Thymus (tissue), 14 donors: ENCODE measurements around the gene DPF3. TPM values are rescaled to one million over a fixed set of nuclear protein-coding genes. Genes with fewer than 3 reads are reported as not detected.

Experiments
- DNase-seq, 9 donors: peaks; one replicate each; pipeline ENCODE4 v3.0.0-alpha.2; 2013; ENCODE audit warnings: low spot score in 9 of 9, low read depth in 6 of 9, missing footprints in 1 of 9
- H3K27ac ChIP-seq, 2 donors: one replicate each; pipeline ENCODE4 v1.5.1; 2013; ENCODE audit warnings: control low read depth in 1 of 2, low read depth in 1 of 2, low read length in 1 of 2, mild to moderate bottlenecking in 1 of 2, moderate library complexity in 1 of 2
- H3K27me3 ChIP-seq, 2 donors: one replicate each; pipeline ENCODE4 v1.5.1; 2013; ENCODE audit warnings: low read length in 1 of 2; ENCODE audit not compliant: control insufficient read depth in 2 of 2, insufficient read depth in 1 of 2
- H3K36me3 ChIP-seq, 2 donors: one replicate each; pipeline ENCODE4 v1.5.1; 2013; ENCODE audit warnings: low read length in 1 of 2, mild to moderate bottlenecking in 1 of 2, moderate library complexity in 1 of 2; ENCODE audit not compliant: control insufficient read depth in 2 of 2, insufficient read depth in 2 of 2
- H3K4me1 ChIP-seq, 2 donors: one replicate each; pipeline ENCODE4 v1.5.1; 2013; ENCODE audit warnings: low read length in 2 of 2; ENCODE audit not compliant: control insufficient read depth in 2 of 2, insufficient read depth in 2 of 2
- H3K4me3 ChIP-seq, 2 donors: one replicate each; pipeline ENCODE4 v1.5.1; 2013; ENCODE audit warnings: low read length in 2 of 2, control low read depth in 1 of 2, mild to moderate bottlenecking in 1 of 2
- H3K9me3 ChIP-seq, 2 donors: one replicate each; pipeline ENCODE4 v1.5.1; 2013; ENCODE audit warnings: low read length in 1 of 2, mild to moderate bottlenecking in 1 of 2; ENCODE audit not compliant: control insufficient read depth in 2 of 2, insufficient read depth in 1 of 2
- WGBS: extraction: QIAGEN DNeasy Blood & Tissue Kit; methylation state at CpG from one replicate; pipeline ENCODE4 v1.1.7; 2013; 5-methylcytosine and 5-hydroxymethylcytosine counted together
- long read RNA-seq, 10 donors: transcript quantifications; one replicate each; lab custom pipeline, GENCODE V29; 2026
- polyA plus RNA-seq: library from polyadenylated mRNA; stranded (reverse); fragments of 200-250 nt; gene quantifications from one replicate; pipeline ENCODE4 v1.2.3, GENCODE V29; 2013
- total RNA-seq: library from RNA; stranded (reverse); fragments of 120-200 nt; gene quantifications from one replicate; pipeline ENCODE4 v1.2.4, GENCODE V29; 2013
- donor health status: healthy.

DPF3 gene
- total RNA-seq (1.6 TPM), polyA plus RNA-seq (0.46 TPM)
- long read RNA-seq, donor 1, result 0 reads
- long read RNA-seq, donor 2, result 0 reads
- long read RNA-seq, donor 3, result 0 reads
- long read RNA-seq, donor 4, result 0 reads
- long read RNA-seq, donor 5, result 0 reads
- long read RNA-seq, donor 6, result 0 reads
- long read RNA-seq, donor 7, result 0 reads
- long read RNA-seq, donor 8, result 0 reads
- long read RNA-seq, donor 9, result 0 reads
- long read RNA-seq, donor 10, result 0 reads

DNA sequence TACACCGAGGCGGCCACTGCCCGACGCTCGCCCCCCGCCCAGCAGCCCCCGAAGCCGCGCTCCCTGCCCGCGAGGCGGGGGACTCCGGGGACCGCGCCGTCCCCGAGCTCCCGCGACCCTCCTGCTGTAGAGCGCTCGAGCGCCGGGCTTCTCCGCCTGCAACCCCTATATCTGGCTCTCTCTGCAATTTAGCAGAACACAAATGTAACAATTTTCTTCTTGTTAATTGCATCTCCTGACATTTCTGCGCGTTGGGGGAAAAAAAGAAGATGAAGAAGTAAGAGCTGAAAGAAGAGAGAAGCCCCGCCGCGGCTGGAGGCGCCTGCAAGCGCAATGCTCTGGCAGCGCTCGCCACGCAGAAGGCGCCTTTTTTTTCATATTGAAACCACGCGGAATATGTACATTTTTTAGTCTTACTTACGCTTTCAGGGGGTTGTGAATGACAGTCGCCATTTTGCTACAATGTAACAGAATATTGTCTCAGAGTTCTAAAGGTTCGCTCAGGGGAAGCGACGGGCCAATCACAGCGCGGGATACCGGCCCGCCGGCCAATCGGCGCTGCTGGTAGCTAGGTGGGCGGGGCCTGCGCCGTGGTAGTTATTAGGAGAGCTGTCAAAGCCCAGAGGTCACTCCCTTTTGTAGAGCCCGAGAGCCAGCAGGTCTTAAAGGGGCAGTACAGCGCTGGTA is at the start of gene DPF3:
TSS of gene DPF3 (minus strand) at position 466 of the 687 bp plus-strand sequence. CDS start at position 453, 13 bp downstream.
- H3K27me3 ChIP-seq, result peaks cover 45 to 50% of the 10 kb centered on the region in 2 donors
- WGBS, result under 1% methylated on average over 54 of the region's 54 CpGs
- no peaks in the 10 kb centered on the region for H3K9me3 ChIP-seq
- H3K36me3 ChIP-seq, result no peaks in the 10 kb centered on the region
- peaks cover 16 to 31% of the 10 kb centered on the region in 2 donors for H3K4me1 ChIP-seq
- peak within 1 kb of the TSS; percentile 31 to 79 for H3K27ac ChIP-seq
- H3K4me3 ChIP-seq, result peak within 1 kb of the TSS; percentile 74 to 78
- peak; percentile 76 to 93 (median 82) for DNase-seq

DNA sequence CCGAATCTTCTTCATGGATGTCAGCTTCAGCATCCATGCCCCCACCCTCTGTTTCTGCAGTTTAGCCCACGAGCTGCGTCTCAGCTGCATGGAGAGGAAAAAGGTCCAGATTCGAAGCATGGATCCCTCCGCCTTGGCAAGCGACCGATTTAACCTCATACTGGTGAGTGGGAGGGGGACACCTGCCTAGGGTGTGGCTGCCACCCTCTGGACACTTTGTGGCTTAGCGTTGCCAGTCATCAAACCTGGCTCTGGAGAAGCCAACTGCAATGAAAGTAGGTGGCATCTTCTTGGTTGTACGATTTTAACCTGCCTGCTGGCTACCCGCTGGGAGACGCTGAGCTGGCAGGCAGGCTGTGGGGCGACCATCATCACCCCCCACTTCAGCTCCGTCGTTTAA is 49.0 kb upstream of the DPF3 start:
- Histone ChIP-seq H3K4me3 (no peak overlapping the region), H3K9me3 (no peaks in the 10 kb centered on the region), H3K27me3 (no peaks in the 10 kb centered on the region), H3K27ac (no peak overlapping the region), H3K4me1 (no peaks in the 10 kb centered on the region), H3K36me3 (peaks cover 27 to 54% of the 10 kb centered on the region in 2 donors)
- WGBS, result 97% methylated on average over 14 of the region's 14 CpGs
- no peak for DNase-seq

DNA sequence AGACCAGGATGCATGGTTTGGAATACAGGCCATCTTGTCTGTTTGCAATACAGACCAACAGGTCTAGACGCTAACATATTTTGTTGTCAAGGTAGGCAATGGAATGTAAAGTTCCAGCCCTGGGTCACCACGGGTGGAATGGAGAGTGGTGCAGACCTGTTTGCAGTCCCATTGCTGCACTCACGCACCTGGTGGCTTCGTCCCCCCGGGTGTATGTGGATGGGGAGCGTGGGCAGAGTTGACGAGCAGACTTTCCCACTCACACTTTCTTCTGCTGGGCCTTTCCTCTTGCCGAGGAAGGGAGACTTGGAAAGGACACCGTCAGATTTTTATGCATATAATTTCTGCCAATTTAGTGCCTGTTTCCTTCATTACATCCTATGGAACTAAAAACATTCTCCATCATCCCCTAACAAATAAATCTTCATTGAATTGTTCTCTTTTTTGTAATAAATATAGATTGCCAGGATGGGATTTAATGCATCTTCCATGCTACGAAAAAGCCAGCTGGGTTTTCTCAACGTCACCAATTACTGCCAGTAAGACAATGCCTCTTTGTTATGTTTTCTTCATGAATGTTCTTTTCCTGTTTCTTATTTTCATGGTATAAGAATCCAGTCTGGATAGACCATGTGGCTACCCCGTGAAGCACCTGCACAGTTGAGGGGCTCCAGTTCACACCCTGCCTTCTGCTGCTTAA is 47.5 kb upstream of the DPF3 start:
- no peak overlapping the region for H3K27ac ChIP-seq
- no peak overlapping the region for H3K4me3 ChIP-seq
- no peaks in the 10 kb centered on the region for H3K27me3 ChIP-seq
- no peak for DNase-seq
- no peaks in the 10 kb centered on the region for H3K9me3 ChIP-seq
- WGBS, result 96% methylated on average over 12 of the region's 12 CpGs
- peaks cover 23 to 43% of the 10 kb centered on the region in 2 donors for H3K36me3 ChIP-seq
- H3K4me1 ChIP-seq, result no peaks in the 10 kb centered on the region

DNA sequence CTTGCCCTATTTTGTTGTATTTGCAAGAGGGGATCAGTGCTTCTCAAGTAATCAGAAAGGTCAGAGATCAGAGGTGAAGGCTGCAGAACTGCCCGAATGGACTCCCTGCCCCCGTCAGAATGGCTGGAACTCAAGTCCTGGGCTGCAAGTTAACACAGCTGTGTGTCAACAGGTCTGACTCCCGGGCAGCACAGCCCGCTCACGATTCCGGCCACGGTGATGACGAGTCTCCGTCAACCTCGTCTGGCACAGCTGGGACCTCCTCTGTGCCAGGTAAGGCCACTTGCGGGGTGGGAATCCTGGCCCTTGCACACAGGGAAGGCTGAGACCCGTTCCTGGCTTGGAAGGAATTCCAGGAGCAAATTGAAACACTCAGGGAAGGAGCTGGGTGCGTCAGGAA is 45.7 kb upstream of the DPF3 start:
- Histone ChIP-seq H3K36me3 (peaks cover 21 to 34% of the 10 kb centered on the region in 2 donors), H3K4me1 (no peaks in the 10 kb centered on the region), H3K27me3 (no peaks in the 10 kb centered on the region), H3K9me3 (no peaks in the 10 kb centered on the region), H3K27ac (no peak overlapping the region), H3K4me3 (no peak overlapping the region)
- no peak for DNase-seq
- 93% methylated on average over 13 of the region's 13 CpGs for WGBS

DNA sequence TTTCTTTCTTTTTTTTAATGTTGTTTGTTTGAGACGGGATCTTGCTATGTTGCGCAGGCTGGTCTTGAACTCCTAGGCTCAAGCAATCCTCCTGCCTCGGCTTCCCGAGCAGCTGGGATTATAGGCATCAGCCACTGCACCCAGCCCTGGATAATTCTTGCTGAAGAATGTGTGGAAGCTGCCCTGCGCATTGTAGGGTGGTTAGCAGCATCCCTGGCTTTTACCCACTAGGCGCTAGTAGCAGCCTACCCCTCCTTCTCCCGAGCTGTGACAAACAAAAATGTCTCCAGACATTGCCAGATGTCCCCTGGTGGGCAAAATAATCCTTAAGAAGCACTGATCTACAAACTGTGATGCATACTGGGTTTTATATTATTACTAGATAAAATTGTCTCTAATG is 39.0 kb upstream of the DPF3 start:
- Histone ChIP-seq H3K36me3 (peaks cover 0 to 2% of the 10 kb centered on the region in 2 donors), H3K9me3 (no peaks in the 10 kb centered on the region), H3K4me3 (no peak overlapping the region), H3K27me3 (no peaks in the 10 kb centered on the region), H3K4me1 (no peaks in the 10 kb centered on the region), H3K27ac (no peak overlapping the region)
- 92% methylated on average over 7 of the region's 7 CpGs for WGBS
- no peak for DNase-seq

DNA sequence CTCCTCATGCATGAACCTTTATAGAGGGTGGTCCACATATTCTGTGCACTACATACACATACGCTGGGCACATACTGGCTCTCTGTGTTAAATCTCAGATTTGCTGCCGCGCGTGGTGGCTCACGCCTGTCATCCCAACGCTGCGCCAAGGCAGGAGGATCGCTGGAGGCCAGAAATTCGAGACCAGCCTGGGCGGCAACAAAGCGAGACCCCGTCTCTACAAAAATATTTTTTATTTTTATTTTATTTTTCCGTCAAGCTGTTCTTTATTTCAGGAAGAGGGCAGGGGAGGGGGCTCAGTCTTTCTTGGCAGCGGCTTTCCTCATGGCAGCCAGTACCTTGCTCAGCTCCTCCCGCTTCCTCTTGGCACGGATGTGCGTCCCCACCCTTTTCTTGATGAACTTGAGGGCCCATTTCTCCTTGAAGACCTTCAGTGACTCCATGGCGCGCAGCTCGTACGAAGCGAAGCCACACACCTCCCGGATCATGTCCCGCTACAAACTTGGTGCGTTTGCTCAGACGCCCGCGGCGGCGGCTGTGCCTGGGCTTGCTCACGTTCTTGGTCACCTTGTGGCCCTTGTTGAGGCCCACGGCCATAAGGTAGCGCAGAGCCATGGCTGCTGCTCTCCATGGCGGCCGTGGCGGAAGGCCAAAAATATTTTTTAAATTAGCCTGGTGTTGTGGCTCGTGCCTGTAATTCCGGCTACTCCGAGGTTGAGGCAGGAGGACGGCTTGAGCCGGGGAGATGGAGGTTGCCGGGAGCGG is 35.6 kb upstream of the DPF3 start:
- Histone ChIP-seq H3K27ac (no peak overlapping the region), H3K4me3 (no peak overlapping the region), H3K27me3 (no peaks in the 10 kb centered on the region), H3K4me1 (peaks cover 0 to 10% of the 10 kb centered on the region in 2 donors), H3K9me3 (no peaks in the 10 kb centered on the region), H3K36me3 (no peaks in the 10 kb centered on the region)
- 98% methylated on average over 43 of the region's 43 CpGs for WGBS
- DNase-seq, result no peak

DNA sequence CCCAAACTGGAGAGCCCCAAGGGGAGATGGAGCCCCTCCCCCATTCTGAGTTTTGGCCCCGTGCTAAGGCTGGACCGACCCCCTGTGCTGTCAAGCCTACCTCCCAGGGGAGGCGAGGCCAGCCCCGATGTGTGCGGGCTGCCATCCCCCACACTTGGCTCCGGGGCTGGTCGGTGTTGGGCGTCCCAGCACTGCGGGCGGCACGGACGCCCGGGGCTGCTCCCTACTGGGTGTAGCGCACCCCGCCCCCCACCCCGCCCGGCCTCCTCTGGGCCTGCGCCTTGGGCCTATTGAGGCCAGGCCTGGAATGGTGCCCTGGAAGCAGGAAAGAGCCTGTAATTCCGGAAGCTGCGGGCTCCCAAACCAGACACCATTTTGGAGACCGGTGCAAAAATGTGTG is 35.0 kb upstream of the DPF3 start:
- H3K9me3 ChIP-seq, result no peaks in the 10 kb centered on the region
- no peak for DNase-seq
- no peak overlapping the region for H3K27ac ChIP-seq
- peaks cover 0 to 10% of the 10 kb centered on the region in 2 donors for H3K4me1 ChIP-seq
- H3K4me3 ChIP-seq, result no peak overlapping the region
- H3K27me3 ChIP-seq, result no peaks in the 10 kb centered on the region
- H3K36me3 ChIP-seq, result no peaks in the 10 kb centered on the region
- whole genome bisulfite sequencing, result 93% methylated on average over 21 of the region's 21 CpGs

DNA sequence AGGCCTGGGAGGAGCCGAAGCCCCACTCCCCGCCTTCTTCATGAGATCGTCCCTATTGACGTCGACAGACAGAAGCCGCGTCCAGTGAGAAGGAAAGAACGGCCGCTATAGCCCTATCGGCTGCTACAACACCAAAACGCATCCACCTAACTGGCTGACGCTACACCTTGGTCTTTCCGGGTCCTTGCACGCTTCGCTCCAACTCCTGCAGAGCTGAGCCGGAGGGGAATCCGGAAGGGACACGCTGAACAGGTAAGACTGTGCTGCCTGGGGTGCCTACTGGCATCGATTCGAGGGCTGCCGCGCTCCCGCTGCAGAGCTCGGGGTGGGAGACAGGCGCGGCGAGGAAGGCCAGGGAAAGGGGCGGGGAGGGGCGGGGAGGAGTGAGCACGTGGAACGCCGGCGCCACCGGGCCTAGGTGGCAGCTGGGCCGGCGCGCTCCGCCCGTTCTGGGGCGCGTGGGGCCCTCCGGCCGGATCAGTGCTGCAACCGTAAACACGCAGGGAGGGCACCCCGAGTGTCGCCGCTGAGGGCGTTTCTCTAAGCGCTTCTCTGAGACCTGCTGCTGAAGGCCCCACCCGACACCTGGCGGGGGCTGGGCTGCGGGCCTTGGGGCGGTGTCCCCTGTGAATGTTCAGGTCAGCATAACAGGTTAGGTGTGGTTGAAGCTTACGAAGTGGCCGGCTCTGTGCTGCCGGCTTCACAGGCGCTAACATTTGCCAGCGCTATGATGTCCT is 32.6 kb upstream of the DPF3 start, which contains the start of gene DCAF4:
TSS of gene DCAF4 (plus strand) at position 173 of the 737 bp plus-strand sequence. CDS start 11,515 bp downstream, outside the sequence.
- DNase-seq, result peak; percentile 83 to 98 (median 93)
- under 1% methylated on average over 59 of the region's 59 CpGs for WGBS
- no peaks in the 10 kb centered on the region for H3K36me3 ChIP-seq
- H3K27ac ChIP-seq, result peak within 1 kb of the TSS; percentile 57 to 81
- H3K27me3 ChIP-seq, result no peaks in the 10 kb centered on the region
- H3K4me1 ChIP-seq, result peaks cover 0 to 10% of the 10 kb centered on the region in 2 donors
- H3K9me3 ChIP-seq, result no peaks in the 10 kb centered on the region
- peak within 1 kb of the TSS; percentile 54 to 77 for H3K4me3 ChIP-seq
